Measurements from ENCODE around the gene KIF5A.
"Not testable (repeated sequence)": the region's sequence is repeated elsewhere in the genome, so short reads cannot be mapped to it uniquely, and the experiment has no call there.

Gene KIF5A

GRCh38 chr12:57549909-57550640, at the start of gene KIF5A:
Gene KIF5A (plus strand): TSS chr12:57550044. CDS start chr12:57550272, 228 bp downstream.
- peak; percentile 72 for DNase-seq

- no peak for DNase-seq
These were observed 49.6 kb upstream of the KIF5A start for GRCh38 chr12:57500213-57500612.

GRCh38 chr12:57502311-57502969, 47.4 kb upstream of the KIF5A start:
- not testable (repeated sequence) for DNase-seq

- DNase-seq: not testable (repeated sequence)
These were observed 43.3 kb upstream of the KIF5A start for GRCh38 chr12:57506541-57506940.

GRCh38 chr12:57507796-57508195, 42.0 kb upstream of the KIF5A start:
- not testable (repeated sequence) for DNase-seq

GRCh38 chr12:57511161-57511560, 38.7 kb upstream of the KIF5A start:
- no peak for DNase-seq

- no peak for DNase-seq
These were observed 38.1 kb upstream of the KIF5A start for GRCh38 chr12:57511588-57512325.

- no peak for DNase-seq
These were observed 37.2 kb upstream of the KIF5A start for GRCh38 chr12:57512665-57513064.

GRCh38 chr12:57513266-57513665, 36.6 kb upstream of the KIF5A start:
- no peak for DNase-seq

GRCh38 chr12:57513677-57514076, 36.2 kb upstream of the KIF5A start:
- DNase-seq: not testable (repeated sequence)

GRCh38 chr12:57514246-57514645, 35.6 kb upstream of the KIF5A start:
- not testable (repeated sequence) for DNase-seq

GRCh38 chr12:57514720-57515407, 35.0 kb upstream of the KIF5A start:
- DNase-seq: peak; percentile 80

GRCh38 chr12:57515408-57515933, 34.4 kb upstream of the KIF5A start:
- no peak for DNase-seq

- DNase-seq: no peak
These were observed 33.8 kb upstream of the KIF5A start for GRCh38 chr12:57515934-57516541.

- DNase-seq: no peak
These were observed 33.2 kb upstream of the KIF5A start for GRCh38 chr12:57516617-57517153.

- no peak for DNase-seq
These were observed 32.7 kb upstream of the KIF5A start for GRCh38 chr12:57517187-57517586.

- not testable (repeated sequence) for DNase-seq
These were observed 32.1 kb upstream of the KIF5A start for GRCh38 chr12:57517718-57518117.

- no peak for DNase-seq
These were observed 31.5 kb upstream of the KIF5A start for GRCh38 chr12:57518176-57518919.

- no peak for DNase-seq
These were observed 30.7 kb upstream of the KIF5A start for GRCh38 chr12:57518920-57519795.

GRCh38 chr12:57519796-57520052, 30.1 kb upstream of the KIF5A start:
- DNase-seq: no peak
